GM19463 (cell line): Measurements from ENCODE around the gene LEMD3.
A peak's percentile ranks its signal among the peaks of the same experiment; 100 is the strongest.

ENCODE experiments used
- ATAC-seq: cut with Tn5 transposase; IDR thresholded peaks from one replicate; pipeline ENCODE4 v1.9.1; 2021; ENCODE audit warnings: mild to moderate bottlenecking, moderate library complexity; ENCODE audit not compliant: unreplicated experiment

LEMD3 gene

GRCh38 chr12:65168681-65169319, 583 bp upstream of the LEMD3 start:
- peak; percentile 1 for ATAC-seq

- peak; percentile 45 for ATAC-seq
These were observed 962 bp downstream of the LEMD3 start for GRCh38 chr12:65170209-65170881.

- no peak for ATAC-seq
These were observed 1.7 kb downstream of the LEMD3 start for GRCh38 chr12:65171073-65171472.

GRCh38 chr12:65171870-65172269, 2.5 kb downstream of the LEMD3 start:
- ATAC-seq = no peak

- no peak for ATAC-seq
These were observed 6.0 kb downstream of the LEMD3 start for GRCh38 chr12:65175385-65175784.

- peak; percentile 44 for ATAC-seq
These were observed 12.8 kb downstream of the LEMD3 start for GRCh38 chr12:65182012-65182739.

- no peak for ATAC-seq
These were observed 14.9 kb downstream of the LEMD3 start for GRCh38 chr12:65184176-65184857.

GRCh38 chr12:65184858-65185229, 15.5 kb downstream of the LEMD3 start:
- ATAC-seq = no peak

- no peak for ATAC-seq
These were observed 18.3 kb downstream of the LEMD3 start for GRCh38 chr12:65187665-65188064.

- peak; percentile 38 for ATAC-seq
These were observed 18.9 kb downstream of the LEMD3 start for GRCh38 chr12:65188179-65188701.

- ATAC-seq = peak; percentile 94
These were observed 19.8 kb downstream of the LEMD3 start for GRCh38 chr12:65189028-65189718.

GRCh38 chr12:65192963-65193516, 23.7 kb downstream of the LEMD3 start:
- ATAC-seq = no peak

- ATAC-seq = no peak
These were observed 25.6 kb downstream of the LEMD3 start for GRCh38 chr12:65194949-65195348.

GRCh38 chr12:65195387-65196055, 26.1 kb downstream of the LEMD3 start:
- no peak for ATAC-seq

GRCh38 chr12:65196762-65197567, 27.6 kb downstream of the LEMD3 start:
- ATAC-seq = no peak

- no peak for ATAC-seq
These were observed 30.2 kb downstream of the LEMD3 start for GRCh38 chr12:65199604-65200003.

GRCh38 chr12:65200007-65200665, 30.8 kb downstream of the LEMD3 start:
- no peak for ATAC-seq

- no peak for ATAC-seq
These were observed 34.0 kb downstream of the LEMD3 start for GRCh38 chr12:65203376-65203775.
